Osteocyte (in vitro differentiated cells): ENCODE results near the gene APOC1. TPM values are rescaled to one million over a fixed set of nuclear protein-coding genes. Genes with fewer than 3 reads are reported as not detected.
"Not testable (repeated sequence)": the region's sequence is repeated elsewhere in the genome, so short reads cannot be mapped to it uniquely, and the experiment has no call there.

Experiments
- DNase-seq: peaks from one replicate; pipeline ENCODE4 v3.0.0; 2021; ENCODE audit warnings: mixed read lengths; ENCODE audit not compliant: unreplicated experiment; ENCODE audit errors: extremely low spot score
- H3K27ac Mint-ChIP-seq: one replicate; pipeline ENCODE4 v1.8.0; 2021; ENCODE audit warnings: mild to moderate bottlenecking, mixed read lengths; ENCODE audit not compliant: unreplicated experiment
- H3K27me3 Mint-ChIP-seq: one replicate; pipeline ENCODE4 v1.8.0; 2021; ENCODE audit warnings: mixed read lengths; ENCODE audit not compliant: unreplicated experiment
- H3K36me3 Mint-ChIP-seq: one replicate; pipeline ENCODE4 v1.8.0; 2021; ENCODE audit warnings: mixed read lengths; ENCODE audit not compliant: unreplicated experiment
- H3K4me1 Mint-ChIP-seq: one replicate; pipeline ENCODE4 v1.8.0; 2021; ENCODE audit warnings: mixed read lengths; ENCODE audit not compliant: unreplicated experiment
- H3K4me3 Mint-ChIP-seq: one replicate; pipeline ENCODE4 v1.8.0; 2021; ENCODE audit warnings: mild to moderate bottlenecking, moderate library complexity, mixed read lengths; ENCODE audit not compliant: unreplicated experiment
- H3K9me3 Mint-ChIP-seq: one replicate; pipeline ENCODE4 v1.8.0; 2021; ENCODE audit warnings: mixed read lengths; ENCODE audit not compliant: unreplicated experiment
- total RNA-seq: library from RNA; stranded (reverse); gene quantifications from 2 replicates; pipeline ENCODE4 v1.2.1, GENCODE V29; 2021
- TF ChIP-seq, protein P1 (sequence below): fragments of 200-600 bp; sonication (generic); IDR thresholded peaks from 2 replicates; pipeline ENCODE4 v1.5.0; 2021; ENCODE audit warnings: antibody characterized with exemption, mild to moderate bottlenecking, moderate library complexity

APOC1 gene
- total RNA-seq, 1 donor from 2014 or later: 3.3 TPM

DNA sequence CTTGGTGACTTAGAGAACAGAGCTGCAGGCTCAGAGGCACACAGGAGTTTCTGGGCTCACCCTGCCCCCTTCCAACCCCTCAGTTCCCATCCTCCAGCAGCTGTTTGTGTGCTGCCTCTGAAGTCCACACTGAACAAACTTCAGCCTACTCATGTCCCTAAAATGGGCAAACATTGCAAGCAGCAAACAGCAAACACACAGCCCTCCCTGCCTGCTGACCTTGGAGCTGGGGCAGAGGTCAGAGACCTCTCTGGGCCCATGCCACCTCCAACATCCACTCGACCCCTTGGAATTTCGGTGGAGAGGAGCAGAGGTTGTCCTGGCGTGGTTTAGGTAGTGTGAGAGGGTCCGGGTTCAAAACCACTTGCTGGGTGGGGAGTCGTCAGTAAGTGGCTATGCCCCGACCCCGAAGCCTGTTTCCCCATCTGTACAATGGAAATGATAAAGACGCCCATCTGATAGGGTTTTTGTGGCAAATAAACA lies 9.9 kb downstream of the APOC1 start:
- Mint-ChIP-seq H3K36me3 (no peaks in the 10 kb centered on the region), H3K27me3 (peaks cover 5% of the 10 kb centered on the region), H3K4me1 (peaks cover 26% of the 10 kb centered on the region), H3K9me3 (no peaks in the 10 kb centered on the region), H3K27ac (no peak overlapping the region), H3K4me3 (no peak overlapping the region)
- no peak for DNase-seq
- TF ChIP-seq, protein P1, sequence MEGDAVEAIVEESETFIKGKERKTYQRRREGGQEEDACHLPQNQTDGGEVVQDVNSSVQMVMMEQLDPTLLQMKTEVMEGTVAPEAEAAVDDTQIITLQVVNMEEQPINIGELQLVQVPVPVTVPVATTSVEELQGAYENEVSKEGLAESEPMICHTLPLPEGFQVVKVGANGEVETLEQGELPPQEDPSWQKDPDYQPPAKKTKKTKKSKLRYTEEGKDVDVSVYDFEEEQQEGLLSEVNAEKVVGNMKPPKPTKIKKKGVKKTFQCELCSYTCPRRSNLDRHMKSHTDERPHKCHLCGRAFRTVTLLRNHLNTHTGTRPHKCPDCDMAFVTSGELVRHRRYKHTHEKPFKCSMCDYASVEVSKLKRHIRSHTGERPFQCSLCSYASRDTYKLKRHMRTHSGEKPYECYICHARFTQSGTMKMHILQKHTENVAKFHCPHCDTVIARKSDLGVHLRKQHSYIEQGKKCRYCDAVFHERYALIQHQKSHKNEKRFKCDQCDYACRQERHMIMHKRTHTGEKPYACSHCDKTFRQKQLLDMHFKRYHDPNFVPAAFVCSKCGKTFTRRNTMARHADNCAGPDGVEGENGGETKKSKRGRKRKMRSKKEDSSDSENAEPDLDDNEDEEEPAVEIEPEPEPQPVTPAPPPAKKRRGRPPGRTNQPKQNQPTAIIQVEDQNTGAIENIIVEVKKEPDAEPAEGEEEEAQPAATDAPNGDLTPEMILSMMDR: no peak

DNA sequence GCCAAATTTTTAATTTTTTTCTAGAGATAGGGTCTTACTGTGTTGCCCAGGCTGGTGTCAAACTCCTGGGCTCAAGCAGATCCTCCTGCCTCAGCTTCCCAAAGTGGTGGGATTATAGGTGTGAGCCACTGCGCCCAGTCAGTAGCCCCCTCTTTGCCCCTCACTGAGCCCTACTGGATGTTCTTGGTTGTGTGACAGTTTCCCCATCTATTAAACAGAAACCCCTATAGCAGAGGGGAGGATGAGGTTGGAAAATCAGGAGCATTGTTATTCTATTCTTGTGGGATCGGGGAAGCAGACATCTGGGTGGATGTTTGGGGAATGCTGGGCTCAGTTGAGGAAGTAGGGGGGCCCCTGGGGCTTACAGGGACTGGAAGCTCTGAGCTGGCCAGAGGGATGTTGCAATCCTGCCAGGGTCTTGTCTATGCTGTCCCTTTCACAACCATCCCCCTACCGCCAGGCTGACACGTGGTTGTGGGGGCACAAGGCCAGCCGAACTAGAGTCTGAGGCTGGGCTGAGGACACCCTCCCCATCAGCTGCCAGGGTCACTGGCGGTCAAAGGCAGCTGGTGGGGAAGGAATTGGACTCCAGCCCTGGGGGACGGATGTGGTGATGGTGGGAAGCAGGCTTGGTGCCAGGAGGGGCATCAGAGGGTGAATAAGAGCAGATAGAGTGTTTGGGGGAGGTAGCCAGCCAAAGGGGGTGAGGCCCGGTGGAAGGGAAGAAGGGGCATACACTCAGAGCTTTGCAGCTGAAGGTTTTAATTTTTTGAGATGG lies 10.9 kb downstream of the APOC1 start:
- Mint-ChIP-seq H3K4me3 (peak overlapping the region; percentile 26), H3K4me1 (peaks cover 26% of the 10 kb centered on the region), H3K9me3 (no peaks in the 10 kb centered on the region), H3K27ac (peak overlapping the region; percentile 48), H3K27me3 (peaks cover 8% of the 10 kb centered on the region), H3K36me3 (no peaks in the 10 kb centered on the region)
- TF ChIP-seq, protein P1: no peak
- DNase-seq: no peak

DNA sequence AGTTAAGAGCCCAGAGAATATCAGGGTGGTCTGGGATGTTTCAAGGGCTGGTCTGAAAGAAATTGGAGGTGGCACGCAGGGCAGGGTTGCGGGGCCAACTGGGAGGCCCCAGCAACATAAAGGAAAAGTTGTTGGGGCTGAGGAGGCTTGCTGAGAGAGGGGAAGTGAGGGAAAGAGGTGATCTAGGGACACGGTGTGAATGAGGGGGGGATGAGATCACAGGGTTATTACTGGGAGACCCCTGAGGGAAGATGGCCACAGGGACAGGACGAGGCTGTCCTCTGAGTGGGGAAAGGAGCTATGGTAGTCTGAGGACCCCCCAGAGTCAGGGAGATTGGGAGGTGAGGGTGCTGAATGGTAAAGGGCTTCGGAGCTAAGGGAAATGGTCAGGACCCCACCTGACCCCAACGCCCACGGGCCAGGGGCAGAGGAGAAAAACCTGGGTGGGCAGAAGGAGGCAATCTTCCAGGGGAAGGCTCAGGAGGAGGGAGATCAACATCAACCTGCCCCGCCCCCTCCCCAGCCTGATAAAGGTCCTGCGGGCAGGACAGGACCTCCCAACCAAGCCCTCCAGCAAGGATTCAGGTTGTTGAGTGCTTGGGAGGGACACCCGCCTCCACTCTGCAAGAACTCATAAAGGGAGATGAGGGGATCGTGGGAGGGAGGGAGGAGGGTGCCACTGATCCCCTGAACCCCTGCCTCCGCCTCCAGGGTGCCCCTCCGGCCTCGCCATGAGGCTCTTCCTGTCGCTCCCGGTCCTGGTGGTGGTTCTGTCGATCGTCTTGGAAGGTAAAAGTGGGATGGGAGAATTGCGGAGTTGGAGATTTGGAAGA lies 12.1 kb downstream of the APOC1 start:
- not testable (repeated sequence) for H3K36me3 Mint-ChIP-seq, H3K4me3 Mint-ChIP-seq, H3K27ac Mint-ChIP-seq, H3K9me3 Mint-ChIP-seq, H3K27me3 Mint-ChIP-seq, DNase-seq
- H3K4me1 Mint-ChIP-seq: peaks cover 26% of the 10 kb centered on the region

DNA sequence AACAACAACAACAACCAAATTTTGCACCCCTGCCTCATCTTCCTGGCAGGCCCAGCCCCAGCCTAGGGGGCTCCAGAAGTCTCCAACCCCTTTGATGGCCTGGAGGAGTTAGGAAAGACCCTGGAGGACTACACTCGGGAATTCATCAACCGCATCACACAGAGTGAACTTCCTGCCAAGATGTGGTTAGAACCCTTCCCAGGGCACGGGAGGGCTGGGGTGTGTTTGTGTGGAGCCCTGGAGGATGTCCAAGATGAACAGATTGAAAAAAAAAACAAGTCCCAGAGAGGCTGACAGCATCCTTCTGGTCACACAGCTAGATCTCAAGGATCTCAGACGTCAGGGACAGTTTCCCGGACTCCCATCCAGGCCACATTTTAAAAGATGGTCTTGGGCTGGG lies 13.3 kb downstream of the APOC1 start:
- H3K4me1 Mint-ChIP-seq: peaks cover 26% of the 10 kb centered on the region
- DNase-seq: no peak
- no peak overlapping the region for H3K4me3 Mint-ChIP-seq
- TF ChIP-seq, protein P1: no peak
- no peaks in the 10 kb centered on the region for H3K36me3 Mint-ChIP-seq
- H3K27me3 Mint-ChIP-seq: peaks cover 8% of the 10 kb centered on the region
- H3K27ac Mint-ChIP-seq: no peak overlapping the region
- no peaks in the 10 kb centered on the region for H3K9me3 Mint-ChIP-seq

DNA sequence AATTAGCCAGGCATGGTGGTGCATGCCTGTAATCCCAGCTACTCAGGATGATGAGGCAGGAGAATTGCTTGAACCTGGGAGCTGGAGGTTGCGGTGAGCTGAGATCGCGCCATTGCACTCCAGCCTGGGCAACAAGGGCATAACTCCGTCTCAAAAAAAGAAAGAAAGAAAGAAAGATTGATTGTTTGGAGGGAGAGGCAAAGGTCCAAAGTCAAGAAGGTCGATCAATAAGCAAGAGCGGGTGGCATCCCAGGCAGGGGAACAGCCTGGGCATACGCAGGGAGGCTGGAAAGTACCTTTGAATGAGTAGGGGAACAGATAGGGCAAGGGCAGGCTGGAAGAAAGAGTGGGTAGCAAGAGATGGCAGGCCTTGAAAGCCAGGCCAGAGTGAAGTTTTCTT lies 15.7 kb downstream of the APOC1 start:
- no peak overlapping the region for H3K27ac Mint-ChIP-seq
- H3K36me3 Mint-ChIP-seq: no peaks in the 10 kb centered on the region
- no peak for DNase-seq
- no peak overlapping the region for H3K4me3 Mint-ChIP-seq
- peaks cover 5% of the 10 kb centered on the region for H3K27me3 Mint-ChIP-seq
- H3K4me1 Mint-ChIP-seq: peaks cover 25% of the 10 kb centered on the region
- no peaks in the 10 kb centered on the region for H3K9me3 Mint-ChIP-seq
- TF ChIP-seq, protein P1: no peak
